ENCODE measurements around the gene MTMR12.
"Not testable (repeated sequence)": the region's sequence is repeated elsewhere in the genome, so short reads cannot be mapped to it uniquely, and the experiment has no call there.

The MTMR12 gene

DNA sequence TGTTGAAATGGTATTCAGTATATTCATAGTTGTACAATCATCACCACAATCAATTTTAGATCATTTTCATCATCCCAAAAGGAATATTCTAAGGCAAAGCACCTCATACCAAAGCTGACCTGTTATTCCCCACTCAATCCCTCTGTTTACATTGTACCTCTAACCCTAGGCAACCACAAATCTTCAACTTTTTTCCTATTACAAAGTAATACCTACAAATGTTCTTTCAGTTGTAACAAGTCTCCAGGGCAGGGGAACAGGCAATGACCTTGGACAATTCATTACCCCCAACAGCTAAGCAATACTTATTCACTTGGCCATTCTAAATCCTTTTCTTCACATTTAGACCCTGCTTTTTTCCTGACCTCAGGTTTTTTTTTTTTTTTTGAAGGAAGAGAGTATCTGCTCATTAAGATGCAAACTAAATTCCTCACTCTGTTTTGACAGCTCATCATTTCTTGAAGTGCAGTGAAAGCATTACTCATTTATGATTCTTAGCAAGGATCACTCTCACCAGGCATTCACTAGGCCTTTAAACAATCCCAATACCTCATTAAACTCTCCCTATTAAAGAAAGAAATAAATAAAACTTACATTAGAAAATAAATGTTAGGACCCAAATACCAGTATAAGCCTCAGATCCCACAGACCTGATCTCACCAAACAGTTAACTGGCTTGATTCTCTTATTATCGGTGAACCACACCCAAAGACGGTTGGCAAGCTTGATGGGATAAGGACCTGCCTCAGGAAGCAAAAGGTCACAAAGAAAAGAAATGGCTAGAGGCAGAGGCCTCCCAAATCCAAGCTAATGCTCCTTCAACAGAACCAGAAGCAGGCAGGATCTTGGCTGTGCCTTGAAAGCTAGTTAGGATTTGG, 15.3 kb downstream of the MTMR12 start:
- DNase-seq: no peak

- DNase-seq: not testable (repeated sequence)
Measured at GRCh38 chr5:32295966-32296772, 16.6 kb downstream of the MTMR12 start.

DNA sequence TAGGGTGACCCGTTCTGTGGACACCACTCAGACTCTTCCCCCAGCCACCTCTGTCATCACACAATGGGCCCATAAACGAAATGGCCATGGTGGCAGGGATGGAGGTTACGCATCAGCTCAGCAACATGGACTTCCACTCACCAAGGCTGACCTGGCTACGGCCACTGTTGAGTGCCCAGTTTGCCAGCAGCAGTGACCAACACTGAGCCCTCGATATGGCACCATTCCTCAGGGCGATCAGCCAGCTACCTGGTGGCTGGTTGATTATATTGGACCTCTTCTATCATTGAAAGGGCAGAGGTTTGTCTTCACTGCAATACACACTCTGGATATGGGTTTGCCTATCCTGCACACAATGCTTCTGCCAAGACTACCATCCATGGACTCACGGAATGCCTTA, 21.1 kb downstream of the MTMR12 start:
- DNase-seq: no peak

DNA sequence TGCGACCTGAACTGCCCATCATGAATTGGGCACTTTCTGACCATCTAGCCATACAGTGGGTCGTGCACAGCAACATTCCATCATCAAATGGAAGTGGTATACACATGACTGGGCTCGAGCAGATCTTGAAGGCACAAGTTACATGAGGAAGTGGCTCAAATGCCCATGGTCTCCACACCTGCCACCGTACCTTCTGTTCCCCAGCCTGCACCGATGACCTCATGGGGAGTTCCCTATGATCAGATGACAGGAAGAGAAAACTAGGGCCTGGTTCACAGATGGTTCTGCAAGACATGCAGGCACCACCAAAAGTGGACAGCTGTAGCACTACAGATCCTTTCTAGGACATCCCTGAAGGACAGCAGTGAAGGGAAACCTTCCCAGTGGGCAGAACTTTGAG, 21.8 kb downstream of the MTMR12 start:
- no peak for DNase-seq

DNA sequence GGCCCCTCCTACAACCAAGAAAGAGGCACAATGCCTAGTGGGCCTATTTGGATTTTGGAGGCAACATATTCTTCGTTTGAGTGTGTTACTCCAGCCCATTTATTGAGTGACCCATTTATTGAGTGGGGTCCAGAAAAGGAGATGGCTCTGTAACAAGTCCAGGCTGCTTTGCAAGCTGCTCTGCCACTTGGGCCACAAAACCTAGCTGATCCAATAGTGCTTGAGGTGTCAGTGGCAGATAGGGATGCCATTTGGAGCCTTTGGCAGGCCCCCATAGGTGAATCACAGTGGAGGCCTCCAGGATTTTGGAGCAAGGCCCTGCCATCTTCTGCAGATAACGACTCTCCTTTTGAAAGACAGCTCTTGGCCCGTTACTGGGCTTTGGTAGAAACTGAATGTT, 22.2 kb downstream of the MTMR12 start:
- DNase-seq: not testable (repeated sequence)

DNA sequence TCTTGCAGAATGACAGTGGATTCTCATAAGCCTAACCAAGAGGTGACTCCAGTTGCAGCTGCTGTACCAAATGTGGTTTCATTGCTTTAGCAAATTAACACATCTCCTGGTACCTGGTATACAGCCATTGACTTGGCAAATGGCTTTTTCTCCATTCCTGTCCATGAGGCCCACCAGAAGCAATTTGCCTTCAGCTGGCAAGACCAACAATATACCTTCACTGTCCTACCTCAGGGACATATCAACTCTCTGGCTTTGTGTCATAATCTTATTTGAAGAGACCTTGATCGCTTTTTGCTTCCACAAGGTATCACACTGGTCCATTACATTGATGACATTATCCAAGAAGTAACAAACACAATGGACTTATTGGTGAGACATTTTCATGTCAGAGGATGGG, 22.8 kb downstream of the MTMR12 start:
- not testable (repeated sequence) for DNase-seq

GRCh38 chr5:32288135-32288534, 24.6 kb downstream of the MTMR12 start:
- DNase-seq: not testable (repeated sequence)

- not testable (repeated sequence) for DNase-seq
Measured at GRCh38 chr5:32287525-32287924, 25.2 kb downstream of the MTMR12 start.

GRCh38 chr5:32285510-32286138, 27.1 kb downstream of the MTMR12 start:
- DNase-seq: no peak

GRCh38 chr5:32283539-32284377, 29.0 kb downstream of the MTMR12 start:
- DNase-seq: peak; percentile 45

GRCh38 chr5:32283061-32283460, 29.7 kb downstream of the MTMR12 start:
- DNase-seq: no peak

- DNase-seq: no peak
Measured at GRCh38 chr5:32282633-32283032, 30.1 kb downstream of the MTMR12 start.

DNA sequence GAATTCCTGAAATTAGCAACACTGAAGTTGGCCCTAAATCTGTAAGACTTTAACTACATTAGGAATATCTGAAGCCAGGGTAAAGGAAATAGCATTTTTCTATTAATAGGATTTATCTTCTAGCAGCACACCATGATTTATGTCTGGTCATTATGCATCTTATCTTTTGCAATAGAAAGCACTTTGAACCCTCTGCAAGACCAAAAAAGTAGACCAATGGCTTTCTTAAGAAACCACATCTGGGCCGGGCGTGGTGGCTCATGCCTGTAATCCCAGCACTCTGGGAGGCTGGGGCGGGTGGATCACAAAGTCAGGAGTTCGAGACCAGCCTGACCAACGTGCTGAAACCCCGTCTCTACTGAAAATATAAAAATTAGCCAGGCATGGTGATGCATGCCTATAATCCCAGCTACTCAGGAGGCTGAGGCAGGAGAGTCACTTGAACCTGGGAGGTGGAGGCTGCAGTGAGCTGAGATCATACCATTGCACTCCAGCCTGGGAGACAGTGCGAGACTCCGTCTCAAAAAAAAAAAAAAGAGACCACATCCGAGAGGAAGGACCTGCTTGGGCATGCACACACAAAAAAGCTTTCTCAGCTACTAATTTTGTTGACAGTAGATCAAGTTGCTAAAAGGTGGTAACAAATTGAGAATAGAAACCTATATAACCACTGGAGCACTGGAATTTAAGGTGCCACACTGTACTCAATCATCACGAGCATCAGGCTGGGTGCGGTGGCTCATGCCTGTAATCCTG, 31.2 kb downstream of the MTMR12 start:
- not testable (repeated sequence) for DNase-seq

GRCh38 chr5:32280656-32281081, 32.1 kb downstream of the MTMR12 start:
- DNase-seq: no peak

- DNase-seq: no peak
Measured at GRCh38 chr5:32279786-32280185, 33.0 kb downstream of the MTMR12 start.

- no peak for DNase-seq
Measured at GRCh38 chr5:32279223-32279622, 33.5 kb downstream of the MTMR12 start.

DNA sequence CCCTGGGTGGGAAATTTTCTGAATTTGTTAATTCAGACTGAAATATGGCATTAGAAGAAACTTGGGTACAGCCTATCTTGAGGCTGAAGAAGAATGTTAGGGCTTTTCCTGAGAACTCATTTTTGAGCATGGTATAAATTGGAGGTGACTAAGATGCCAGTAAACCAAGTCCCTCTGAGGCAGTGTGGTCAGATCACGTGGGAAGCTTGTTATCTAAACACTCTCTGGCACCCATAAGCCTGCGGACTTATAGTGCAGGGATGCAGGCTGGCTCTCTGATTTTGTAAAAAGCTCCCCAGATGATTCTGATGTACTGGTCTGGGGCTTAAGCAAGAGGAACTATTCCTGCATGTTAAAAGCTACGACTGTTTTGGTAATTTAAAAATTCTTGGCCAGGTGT, 34.3 kb downstream of the MTMR12 start:
- DNase-seq: no peak

DNA sequence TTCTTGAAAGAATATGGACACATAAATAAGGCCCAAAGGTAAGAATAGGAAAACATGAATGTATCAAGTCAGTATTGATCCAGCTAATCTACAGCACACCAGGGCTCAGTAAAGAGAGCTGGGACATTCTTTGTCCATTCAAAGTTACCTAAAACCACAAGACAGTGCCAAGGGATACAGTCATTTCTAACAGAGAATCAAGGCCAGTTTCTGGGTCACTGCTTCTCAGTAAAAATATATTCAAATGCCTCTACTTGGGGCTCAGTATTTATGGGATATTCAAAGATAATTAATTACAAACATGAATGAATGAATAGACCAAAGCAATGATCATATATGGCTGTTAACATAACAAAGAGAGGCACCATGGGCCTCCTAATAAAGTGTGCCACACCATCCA, 34.9 kb downstream of the MTMR12 start:
- DNase-seq: no peak

GRCh38 chr5:32276173-32276853, 36.4 kb downstream of the MTMR12 start:
- no peak for DNase-seq

GRCh38 chr5:32275396-32275741, 37.4 kb downstream of the MTMR12 start:
- DNase-seq: no peak
